MCF 10A (cell line): ENCODE data around the gene VTCN1. TPM values are rescaled to one million over a fixed set of nuclear protein-coding genes. Genes with fewer than 3 reads are reported as not detected.
"Not testable (repeated sequence)": the region's sequence is repeated elsewhere in the genome, so short reads cannot be mapped to it uniquely, and the experiment has no call there.

ENCODE experiments used
- BruUV-seq: library from RNA; stranded (reverse); fragments of 400-500 nt; replicated peaks from 2 replicates; lab custom pipeline; 2021; lab: Mats Ljungman, UMichigan
- CTCF ChIA-PET: fragments of 300-600 bp; sonication (Branson Sonifier 250); formaldehyde crosslinking; extraction: SDS; loops from one replicate; lab custom pipeline; 2021; ENCODE audit warnings: antibody characterized with exemption, inconsistent platforms; lab: Yijun Ruan, JAX
- POLR2A ChIA-PET: fragments of 300-600, 350-650 bp; sonication (Branson Sonifier 250); formaldehyde crosslinking; extraction: SDS; loops from one replicate; lab custom pipeline; 2020; ENCODE audit warnings: antibody characterized with exemption, inconsistent platforms; lab: Yijun Ruan, JAX
- DNase-seq: peaks from one replicate; pipeline ENCODE4 v3.0.0-alpha.2; 2018; ENCODE audit not compliant: unreplicated experiment
- H3K27ac Mint-ChIP-seq: one replicate; pipeline ENCODE4 v1.8.0; 2022; ENCODE audit warnings: mild to moderate bottlenecking, low read depth, mixed read lengths; ENCODE audit not compliant: unreplicated experiment
- H3K27me3 Mint-ChIP-seq: one replicate; pipeline ENCODE4 v1.8.0; 2022; ENCODE audit warnings: mixed read lengths; ENCODE audit not compliant: insufficient read depth, unreplicated experiment
- H3K36me3 Mint-ChIP-seq: one replicate; pipeline ENCODE4 v1.8.0; 2022; ENCODE audit warnings: mild to moderate bottlenecking, moderate library complexity, mixed read lengths; ENCODE audit not compliant: insufficient read depth, unreplicated experiment
- H3K4me1 Mint-ChIP-seq: one replicate; pipeline ENCODE4 v1.8.0; 2022; ENCODE audit warnings: mixed read lengths; ENCODE audit not compliant: insufficient read depth, unreplicated experiment
- H3K4me3 Mint-ChIP-seq: one replicate; pipeline ENCODE4 v1.8.0; 2022; ENCODE audit warnings: mild to moderate bottlenecking, moderate library complexity, mixed read lengths; ENCODE audit not compliant: unreplicated experiment
- H3K9me3 Mint-ChIP-seq: one replicate; pipeline ENCODE4 v1.8.0; 2022; ENCODE audit warnings: mixed read lengths; ENCODE audit not compliant: unreplicated experiment
- intact Hi-C: fragments of 100-400 bp; cut with micrococcal nuclease; formaldehyde crosslinking; loops from 2 replicates; pipeline ENCODE4 v1.14.1; 2022
- total RNA-seq: library from RNA; stranded (reverse); gene quantifications from 2 replicates; pipeline ENCODE4 v1.2.3, GENCODE V29; 2022
- TF ChIP-seq, protein P1 (sequence below): fragments of 200-600 bp; IDR thresholded peaks from one replicate; pipeline ENCODE4 v1.8.0; 2022; ENCODE audit warnings: antibody characterized with exemption, mild to moderate bottlenecking; ENCODE audit not compliant: unreplicated experiment

Gene VTCN1
- total RNA-seq, 1 experiment from 2014 or later = not detected

DNA sequence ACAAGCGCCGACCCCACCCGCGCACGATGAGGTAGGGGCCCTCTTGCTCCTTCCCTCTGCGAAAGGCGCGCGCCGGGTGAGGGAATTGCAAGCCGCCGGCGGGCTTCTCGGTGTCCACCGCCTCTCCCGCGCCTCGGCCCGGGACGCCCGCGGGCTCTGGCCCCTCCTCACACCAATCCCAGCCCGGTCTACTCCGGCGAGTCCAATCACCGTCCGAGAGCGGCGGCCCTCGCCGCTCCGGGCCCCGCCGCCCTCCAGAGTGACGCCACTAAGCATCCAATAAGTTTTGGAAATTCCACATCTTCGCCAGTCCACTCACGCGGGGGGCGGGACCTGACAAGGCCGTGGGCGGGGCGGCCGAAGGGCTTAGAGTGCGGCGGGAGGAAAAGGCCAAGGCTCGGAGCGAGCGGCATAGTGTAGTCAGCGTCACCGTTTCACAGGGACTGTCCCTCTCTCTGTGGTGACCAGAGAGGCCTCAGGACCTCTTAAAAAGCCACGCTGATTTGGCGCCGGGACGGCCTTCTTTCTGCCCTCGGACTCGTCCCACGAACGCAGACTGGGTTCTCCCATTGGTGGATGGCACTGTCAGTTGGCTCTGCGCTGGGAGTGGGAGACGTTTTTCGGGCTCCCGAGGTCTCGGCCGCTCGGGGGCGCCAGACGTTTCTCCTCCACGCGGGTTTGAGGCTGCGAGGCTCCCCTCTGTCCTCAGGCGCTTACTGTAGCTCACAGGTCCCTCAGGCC is 89.0 kb downstream of the VTCN1 start, which contains the start of gene TRIM45:
TSS of gene TRIM45 (minus strand) at position 161 of the 741 bp plus-strand sequence. CDS start 548 bp downstream, outside the sequence.
- ChIA-PET CTCF (interaction anchor here (0.6 to 9.1 kb wide), 15 partner anchors 8 to 700 kb away, joined by 3 to 201 read pairs (median 4); no protein-coding TSS in a partner anchor), POLR2A (interaction anchor here (0.5 to 2.6 kb wide), 5 partner anchors 29 to 286 kb away, joined by 3 to 13 read pairs (median 4); no protein-coding TSS in a partner anchor)
- H3K36me3 Mint-ChIP-seq = no peaks in the 10 kb centered on the region
- no peaks in the 10 kb centered on the region for H3K27me3 Mint-ChIP-seq
- BruUV-seq = TSS peak; percentile 74
- H3K27ac Mint-ChIP-seq = peak within 1 kb of the TSS; percentile 86
- DNase-seq = peak; percentile 95
- TF ChIP-seq, protein P1, sequence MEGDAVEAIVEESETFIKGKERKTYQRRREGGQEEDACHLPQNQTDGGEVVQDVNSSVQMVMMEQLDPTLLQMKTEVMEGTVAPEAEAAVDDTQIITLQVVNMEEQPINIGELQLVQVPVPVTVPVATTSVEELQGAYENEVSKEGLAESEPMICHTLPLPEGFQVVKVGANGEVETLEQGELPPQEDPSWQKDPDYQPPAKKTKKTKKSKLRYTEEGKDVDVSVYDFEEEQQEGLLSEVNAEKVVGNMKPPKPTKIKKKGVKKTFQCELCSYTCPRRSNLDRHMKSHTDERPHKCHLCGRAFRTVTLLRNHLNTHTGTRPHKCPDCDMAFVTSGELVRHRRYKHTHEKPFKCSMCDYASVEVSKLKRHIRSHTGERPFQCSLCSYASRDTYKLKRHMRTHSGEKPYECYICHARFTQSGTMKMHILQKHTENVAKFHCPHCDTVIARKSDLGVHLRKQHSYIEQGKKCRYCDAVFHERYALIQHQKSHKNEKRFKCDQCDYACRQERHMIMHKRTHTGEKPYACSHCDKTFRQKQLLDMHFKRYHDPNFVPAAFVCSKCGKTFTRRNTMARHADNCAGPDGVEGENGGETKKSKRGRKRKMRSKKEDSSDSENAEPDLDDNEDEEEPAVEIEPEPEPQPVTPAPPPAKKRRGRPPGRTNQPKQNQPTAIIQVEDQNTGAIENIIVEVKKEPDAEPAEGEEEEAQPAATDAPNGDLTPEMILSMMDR = peak; percentile 37
- H3K4me1 Mint-ChIP-seq = no peaks in the 10 kb centered on the region
- H3K4me3 Mint-ChIP-seq = peak within 1 kb of the TSS; percentile 84
- no peaks in the 10 kb centered on the region for H3K9me3 Mint-ChIP-seq
- intact Hi-C loops = loop anchor here (1.0 to 10.0 kb wide), 3 partner anchors 163 to 397 kb away; partner anchors contain the start of gene MAN1A2

DNA sequence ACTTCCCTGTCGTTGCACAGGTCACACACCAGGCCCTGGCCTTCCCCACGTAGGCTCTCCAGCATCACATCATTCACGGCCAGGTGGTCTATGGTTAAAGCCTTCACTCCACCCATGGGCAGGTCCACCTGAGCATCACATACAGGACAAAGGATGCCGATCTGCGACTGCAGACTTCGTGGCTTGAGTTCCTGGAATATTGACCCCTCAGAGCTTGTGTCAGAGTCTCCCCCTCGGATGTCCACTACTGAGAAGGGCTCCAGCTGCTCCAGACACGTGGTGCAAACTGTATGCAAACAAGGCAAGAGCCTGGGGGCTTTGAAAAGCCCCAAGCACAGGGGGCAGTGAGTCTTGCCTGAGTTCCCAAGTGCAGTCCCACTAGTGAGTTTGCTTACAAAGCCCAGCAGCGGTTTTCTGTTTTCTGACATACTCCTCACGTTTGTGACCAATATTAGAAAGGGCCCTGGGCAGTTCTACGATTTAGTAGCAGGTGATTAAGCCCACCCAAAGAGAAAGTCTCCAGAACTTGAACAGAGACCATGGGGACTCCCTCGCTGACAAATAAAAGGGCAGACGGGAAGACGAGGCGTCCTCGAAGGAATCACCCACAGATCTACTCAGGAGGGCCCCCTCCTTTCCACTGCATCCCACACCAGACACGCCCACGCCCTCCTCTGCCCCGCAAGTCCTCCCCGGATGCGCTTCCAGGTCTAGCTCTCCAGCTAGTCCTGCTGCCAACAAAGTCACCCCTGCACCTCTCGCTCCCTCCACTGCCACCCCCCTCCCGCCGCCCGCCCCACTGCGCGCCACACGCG is 89.7 kb downstream of the VTCN1 start:
- BruUV-seq = TSS peak; percentile 25
- no peaks in the 10 kb centered on the region for H3K4me1 Mint-ChIP-seq
- no peaks in the 10 kb centered on the region for H3K27me3 Mint-ChIP-seq
- intact Hi-C loops = loop anchor here (10.0 kb wide), 2 partner anchors 244 to 396 kb away; partner anchors contain the start of gene MAN1A2
- peak overlapping the region; percentile 86 for H3K27ac Mint-ChIP-seq
- H3K36me3 Mint-ChIP-seq = no peaks in the 10 kb centered on the region
- CTCF ChIA-PET = interaction anchor here (0.6 to 1.8 kb wide), 5 partner anchors 12 to 898 kb away, joined by 3 to 7 read pairs (median 5); no protein-coding TSS in a partner anchor
- POLR2A ChIA-PET = interaction anchor here (0.8 to 2.6 kb wide), 2 partner anchors 28 to 61 kb away, joined by 5 to 13 read pairs; partner anchors contain the start of gene TTF2
- no peak for DNase-seq
- H3K4me3 Mint-ChIP-seq = peak overlapping the region; percentile 84
- TF ChIP-seq, protein P1 = no peak
- no peaks in the 10 kb centered on the region for H3K9me3 Mint-ChIP-seq

DNA sequence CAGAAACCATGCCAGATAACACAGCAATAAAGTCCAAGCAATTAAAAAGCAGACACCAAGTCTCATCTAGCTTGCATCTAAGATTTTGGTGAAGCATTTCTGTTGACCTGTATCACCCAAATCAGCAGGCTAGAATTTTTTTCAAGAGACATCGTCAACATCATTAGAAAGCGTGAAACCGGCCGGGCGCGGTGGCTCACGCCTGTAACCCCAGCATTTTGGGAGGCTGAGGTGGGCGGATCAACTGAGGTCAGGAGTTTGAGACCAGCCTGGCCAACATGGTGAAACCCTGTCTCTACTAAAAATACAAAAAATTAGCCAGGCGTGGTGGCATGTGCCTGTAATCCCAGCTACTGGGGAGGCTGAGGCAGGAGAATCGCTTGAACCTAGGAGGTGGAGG is 91.6 kb downstream of the VTCN1 start:
- POLR2A ChIA-PET = interaction anchor here (1.4 to 1.5 kb wide), 2 partner anchors 23 to 26 kb away, joined by 4 read pairs; no protein-coding TSS in a partner anchor
- H3K27ac Mint-ChIP-seq, H3K4me3 Mint-ChIP-seq, H3K9me3 Mint-ChIP-seq, H3K4me1 Mint-ChIP-seq, BruUV-seq, H3K36me3 Mint-ChIP-seq, H3K27me3 Mint-ChIP-seq, DNase-seq, intact Hi-C loops: not testable (repeated sequence)
- CTCF ChIA-PET = interaction anchor here (0.9 to 1.9 kb wide), 3 partner anchors 9 to 635 kb away, joined by 3 to 10 read pairs (median 7); no protein-coding TSS in a partner anchor

DNA sequence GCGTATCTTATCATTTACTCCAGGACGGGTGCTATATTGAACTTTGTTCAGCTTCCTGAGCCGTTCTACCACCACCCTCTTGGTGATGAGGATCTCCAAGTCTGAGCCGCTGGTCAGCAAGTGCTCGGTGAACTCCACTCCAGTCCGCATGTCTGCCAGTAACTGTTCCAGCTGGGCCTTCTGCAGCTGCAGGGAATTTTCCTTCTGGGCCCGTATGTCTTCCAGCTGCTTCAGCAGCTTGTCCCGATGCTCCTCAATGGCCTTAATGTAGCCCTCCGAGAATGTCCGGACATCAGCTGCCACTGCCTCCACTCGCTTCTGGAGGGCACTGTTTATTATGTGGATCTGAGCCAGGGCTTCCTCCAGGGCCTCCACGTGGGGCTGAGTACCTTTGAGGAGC is 92.6 kb downstream of the VTCN1 start:
- intact Hi-C loops = no loop called here
- Mint-ChIP-seq H3K27me3 (no peaks in the 10 kb centered on the region), H3K4me1 (no peaks in the 10 kb centered on the region), H3K36me3 (no peaks in the 10 kb centered on the region), H3K4me3 (no peak overlapping the region), H3K9me3 (no peaks in the 10 kb centered on the region), H3K27ac (no peak overlapping the region)
- ChIA-PET POLR2A (interaction anchor here (0.8 to 1.4 kb wide), 2 partner anchors 22 to 25 kb away, joined by 4 read pairs; no protein-coding TSS in a partner anchor), CTCF (interaction anchor here (1.9 kb wide), 1 partner anchor 10 kb away, joined by 10 read pairs; no protein-coding TSS in a partner anchor)
- BruUV-seq = no TSS peak
- DNase-seq = no peak
- TF ChIP-seq, protein P1 = no peak
